HepG2 (cell line): Measurements from ENCODE around the gene RIMKLB. TPM values are rescaled to one million over a fixed set of nuclear protein-coding genes. Genes with fewer than 3 reads are reported as not detected.
"Not testable (repeated sequence)": the region's sequence is repeated elsewhere in the genome, so short reads cannot be mapped to it uniquely, and the experiment has no call there.

Experiments used
- ATAC-seq: fragments of 200-7000 bp; cut with Tn5 transposase; 3 replicates; pipeline ENCODE4 v1.9.1; 2020; ENCODE audit warnings: mild to moderate bottlenecking, moderate library complexity
- BruUV-seq: library from RNA; stranded (reverse); fragments of 400-500 nt; replicated peaks from 2 replicates; lab custom pipeline; 2021; lab: Mats Ljungman, UMichigan
- CTCF ChIA-PET: fragments of 300-600 bp; formaldehyde crosslinking; extraction: SDS; loops from one replicate; lab custom pipeline; 2021; ENCODE audit warnings: low total read pairs, inconsistent platforms, low intra/inter-chr PET ratio; lab: Yijun Ruan, JAX
- POLR2A ChIA-PET: fragments of 350-600 bp; sonication (Branson Sonifier 250); formaldehyde crosslinking; loops from one replicate; lab custom pipeline; 2020; ENCODE audit warnings: antibody characterized with exemption, inconsistent platforms; lab: Yijun Ruan, JAX
- DNase-seq: peaks from one replicate; pipeline ENCODE4 v3.0.0-alpha.2; 2015; ENCODE audit warnings: low spot score
- FAIRE-seq: peaks from 3 replicates; lab custom pipeline; 2011; peaks lifted over from hg19 to GRCh38; lab: Jason Lieb, UNC
- H2AFZ ChIP-seq: one replicate; pipeline ENCODE4 v1.6.1; 2011; ENCODE audit warnings: low read length, inconsistent platforms
- H3K27ac ChIP-seq: fragments of 300-600 bp; 3 replicates; pipeline ENCODE4 v1.8.0; 2011; ENCODE audit warnings: mixed run types, mild to moderate bottlenecking, mixed read lengths, low read length, inconsistent platforms; ENCODE audit not compliant: insufficient read depth; ENCODE audit errors: extremely low read length
- H3K27me3 ChIP-seq, 2 experiments: fragments of 200-600 bp in 1 of 2; 2 replicates in 1 of 2; 3 replicates in 1 of 2; pipeline versions ENCODE4 v1.6.0 to v1.8.0; 2011; ENCODE audit warnings: low read length in 2 of 2, mild to moderate bottlenecking in 2 of 2, moderate library complexity in 2 of 2, inconsistent platforms in 1 of 2; ENCODE audit not compliant: insufficient read depth in 2 of 2, control insufficient read depth in 1 of 2
- H3K36me3 ChIP-seq, 2 experiments: fragments of 200-600 bp in 1 of 2; replicated peaks in 1 of 2; 2 replicates in 1 of 2; 3 replicates in 1 of 2; pipeline versions ENCODE4 v1.5.1 to v1.8.0; 2011; ENCODE audit warnings: low read length in 2 of 2, inconsistent platforms in 1 of 2; ENCODE audit not compliant: insufficient read depth in 2 of 2, control insufficient read depth in 1 of 2
- H3K4me1 ChIP-seq: 2 replicates; pipeline ENCODE4 v1.5.1; 2012; ENCODE audit warnings: low read length, inconsistent platforms; ENCODE audit not compliant: insufficient read depth
- H3K4me2 ChIP-seq: 2 replicates; pipeline ENCODE4 v1.6.0; 2011; ENCODE audit warnings: low read depth, low read length, inconsistent platforms
- H3K4me3 ChIP-seq, 3 experiments: fragments of 200-600 bp in 1 of 3; sonication (generic), shearing (Covaris generic) in 1 of 3; replicated peaks in 1 of 3; 2 replicates each; pipeline ENCODE4 v1.5.1; 2011 to 2016; ENCODE audit warnings: low read length in 3 of 3, inconsistent platforms in 2 of 3, low read depth in 2 of 3, mild to moderate bottlenecking in 2 of 3, control low read depth in 1 of 3, mixed read lengths in 1 of 3; ENCODE audit not compliant: insufficient read depth in 1 of 3
- H3K79me2 ChIP-seq: one replicate; pipeline ENCODE4 v1.6.1; 2011; ENCODE audit warnings: low read length, inconsistent platforms; ENCODE audit not compliant: insufficient read depth
- H3K9ac ChIP-seq: 2 replicates; pipeline ENCODE4 v1.6.0; 2011; ENCODE audit warnings: mild to moderate bottlenecking, low read depth, low read length, inconsistent platforms; ENCODE audit not compliant: insufficient read depth
- H3K9me3 ChIP-seq: 2 replicates; pipeline ENCODE4 v1.5.1; 2012; ENCODE audit warnings: mild to moderate bottlenecking, low read length
- H4K20me1 ChIP-seq: 2 replicates; pipeline ENCODE4 v1.6.0; 2011; ENCODE audit warnings: inconsistent platforms, mild to moderate bottlenecking, low read length, moderate library complexity; ENCODE audit not compliant: insufficient read depth
- AGO2 ChIP-seq: fragments of 200-400 bp; formaldehyde crosslinking; optimal IDR thresholded peaks from 2 replicates; pipeline ENCODE3; 2017; ENCODE audit warnings: mild to moderate bottlenecking, low read depth, low read length, moderate library complexity
- MED1 ChIP-seq: sonication (generic); formaldehyde crosslinking; IDR thresholded peaks from 2 replicates; pipeline ENCODE4 v1.4.0; 2020; ENCODE audit warnings: missing genetic modification reagents
- PITX1 ChIP-seq: sonication (generic); formaldehyde crosslinking; IDR thresholded peaks from 2 replicates; pipeline ENCODE4 v1.5.1; 2020; ENCODE audit warnings: mild to moderate bottlenecking, missing genetic modification reagents
- RXRA ChIP-seq: sonication (generic); formaldehyde crosslinking; IDR thresholded peaks from 2 replicates; pipeline ENCODE4 v1.5.1; 2020; ENCODE audit warnings: missing genetic modification reagents
- ZNF30 ChIP-seq: sonication (generic); formaldehyde crosslinking; IDR thresholded peaks from 2 replicates; pipeline ENCODE4 v1.5.0; 2020; ENCODE audit warnings: mild to moderate bottlenecking, missing genetic modification reagents
- ZNF83 ChIP-seq: sonication (generic); formaldehyde crosslinking; IDR thresholded peaks from 2 replicates; pipeline ENCODE4 v1.4.0; 2020; ENCODE audit warnings: missing genetic modification reagents, mild to moderate bottlenecking, borderline replicate concordance
- ZNF879 ChIP-seq: sonication (generic); formaldehyde crosslinking; IDR thresholded peaks from 2 replicates; pipeline ENCODE4 v1.8.1; 2023; ENCODE audit warnings: missing genetic modification reagents
- WGBS: methylation state at CpG from one replicate; pipeline ENCODE4 v1.1.6; 2017; ENCODE audit warnings: low lambda C conversion rate; 5-methylcytosine and 5-hydroxymethylcytosine counted together
- in situ Hi-C: cut with HindIII; loops from 2 replicates; pipeline ENCODE4 v1.10.0; 2017; ENCODE audit warnings: low pct_unique_long_range_greater_than_20kb; ENCODE audit not compliant: extremely low pct_ligation_motif_present
- intact Hi-C: fragments of 100-400 bp; cut with micrococcal nuclease; formaldehyde crosslinking; loops from one replicate; pipeline ENCODE4 v1.10.0; 2022; ENCODE audit not compliant: unreplicated experiment
- polyA plus RNA-seq, 8 experiments: library from polyadenylated mRNA; depleted of rRNA in 3 of 8; stranded (reverse) in 7 of 8; unstranded in 1 of 8; fragments of >200 nt; fragmentation: Illumina TruSeq in 4 of 8; extraction: Trizol in 4 of 8; gene quantifications; 2 replicates each; pipeline versions ENCODE4 v1.2.1 to v1.2.3, GENCODE V29; 2011 to 2016; ENCODE audit warnings: low read depth in 4 of 8, missing spikeins in 1 of 8, mixed read lengths in 1 of 8; ENCODE audit not compliant: insufficient read depth in 1 of 8
- total RNA-seq, 5 experiments: library from RNA; depleted of rRNA; stranded (reverse); fragments of >200 nt; fragmentation: Illumina TruSeq; extraction: Trizol; gene quantifications; 2 replicates each; pipeline ENCODE4 v1.2.3, GENCODE V29; 2016; ENCODE audit warnings: low read depth in 1 of 5
- TF ChIP-seq, protein P1 (sequence below): sonication (generic); formaldehyde crosslinking; IDR thresholded peaks from 2 replicates; pipeline ENCODE4 v1.8.1; 2023; ENCODE audit warnings: mild to moderate bottlenecking, inconsistent platforms, moderate library complexity, missing genetic modification reagents, borderline replicate concordance
- TF ChIP-seq, protein P2 (sequence below): sonication (generic); formaldehyde crosslinking; IDR thresholded peaks from 2 replicates; pipeline ENCODE4 v1.4.0; 2020; ENCODE audit warnings: missing genetic modification reagents
- TF ChIP-seq, protein P3 (sequence below): IDR thresholded peaks from 2 replicates; pipeline ENCODE4 v1.6.1; 2016; ENCODE audit warnings: missing genetic modification reagents, missing compliant biosample characterization

RIMKLB gene
- total and polyA plus RNA-seq, 2 of the 13 experiments (the other 11 are each of a cell fraction or from before 2014, with no cell fraction given), result 0.33 to 0.40 TPM

DNA sequence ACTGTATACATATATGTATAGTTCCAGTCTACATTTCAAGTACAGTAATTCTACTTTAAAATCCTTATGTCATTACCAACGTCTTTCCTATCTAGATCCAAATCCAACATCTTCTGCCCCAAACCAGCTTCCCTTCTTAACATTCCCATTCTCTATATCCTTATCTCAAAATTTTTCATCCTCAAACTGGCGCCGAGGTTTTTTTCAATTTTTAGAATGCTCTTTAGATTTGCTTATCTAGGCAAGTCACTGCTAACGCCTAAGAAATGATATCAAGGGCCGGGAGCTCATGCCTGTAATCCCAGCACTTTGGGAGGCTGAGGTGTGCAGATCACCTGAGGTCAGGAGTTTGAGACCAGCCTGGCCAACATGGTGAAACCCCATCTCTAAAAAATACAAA is 48.3 kb downstream of the RIMKLB start:
- WGBS, result 33% methylated on average over 5 of the region's 5 CpGs
- no TSS peak for BruUV-seq
- Histone ChIP-seq H3K4me3 (no peak overlapping the region), H3K4me1 (no peaks in the 10 kb centered on the region), H2AFZ (no peak overlapping the region), H3K9ac (no peak overlapping the region), H3K27me3 (no peaks in the 10 kb centered on the region; a peak in 2 of 5 replicates), H3K36me3 (no peaks in the 10 kb centered on the region), H3K79me2 (no peaks in the 10 kb centered on the region), H3K9me3 (no peaks in the 10 kb centered on the region), H3K27ac (no peak overlapping the region), H3K4me2 (no peak overlapping the region)
- intact Hi-C loops, result no loop called here
- in situ Hi-C loops, result no loop called here
- no peak for ATAC-seq
- no peak for DNase-seq
- ChIA-PET CTCF (no interaction called here), POLR2A (no interaction called here)
- no peak for FAIRE-seq
- no peak for TF ChIP-seq PITX1 (CRISPR knock-in tag)
- TF ChIP-seq, protein P1, sequence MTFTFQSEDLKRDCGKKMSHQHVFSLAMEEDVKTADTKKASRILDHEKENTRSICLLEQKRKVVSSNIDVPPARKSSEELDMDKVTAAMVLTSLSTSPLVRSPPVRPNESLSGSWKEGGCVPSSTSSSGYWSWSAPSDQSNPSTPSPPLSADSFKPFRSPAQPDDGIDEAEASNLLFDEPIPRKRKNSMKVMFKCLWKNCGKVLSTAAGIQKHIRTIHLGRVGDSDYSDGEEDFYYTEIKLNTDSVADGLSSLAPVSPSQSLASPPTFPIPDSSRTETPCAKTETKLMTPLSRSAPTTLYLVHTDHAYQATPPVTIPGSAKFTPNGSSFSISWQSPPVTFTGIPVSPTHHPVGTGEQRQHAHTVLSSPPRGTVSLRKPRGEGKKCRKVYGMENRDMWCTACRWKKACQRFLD (CRISPR knock-in tag), result no peak
- TF ChIP-seq ZNF83 (CRISPR knock-in tag), result no peak
- TF ChIP-seq MED1 (CRISPR knock-in tag), result no peak
- TF ChIP-seq ZNF30 (CRISPR knock-in tag), result no peak
- TF ChIP-seq, protein P2, sequence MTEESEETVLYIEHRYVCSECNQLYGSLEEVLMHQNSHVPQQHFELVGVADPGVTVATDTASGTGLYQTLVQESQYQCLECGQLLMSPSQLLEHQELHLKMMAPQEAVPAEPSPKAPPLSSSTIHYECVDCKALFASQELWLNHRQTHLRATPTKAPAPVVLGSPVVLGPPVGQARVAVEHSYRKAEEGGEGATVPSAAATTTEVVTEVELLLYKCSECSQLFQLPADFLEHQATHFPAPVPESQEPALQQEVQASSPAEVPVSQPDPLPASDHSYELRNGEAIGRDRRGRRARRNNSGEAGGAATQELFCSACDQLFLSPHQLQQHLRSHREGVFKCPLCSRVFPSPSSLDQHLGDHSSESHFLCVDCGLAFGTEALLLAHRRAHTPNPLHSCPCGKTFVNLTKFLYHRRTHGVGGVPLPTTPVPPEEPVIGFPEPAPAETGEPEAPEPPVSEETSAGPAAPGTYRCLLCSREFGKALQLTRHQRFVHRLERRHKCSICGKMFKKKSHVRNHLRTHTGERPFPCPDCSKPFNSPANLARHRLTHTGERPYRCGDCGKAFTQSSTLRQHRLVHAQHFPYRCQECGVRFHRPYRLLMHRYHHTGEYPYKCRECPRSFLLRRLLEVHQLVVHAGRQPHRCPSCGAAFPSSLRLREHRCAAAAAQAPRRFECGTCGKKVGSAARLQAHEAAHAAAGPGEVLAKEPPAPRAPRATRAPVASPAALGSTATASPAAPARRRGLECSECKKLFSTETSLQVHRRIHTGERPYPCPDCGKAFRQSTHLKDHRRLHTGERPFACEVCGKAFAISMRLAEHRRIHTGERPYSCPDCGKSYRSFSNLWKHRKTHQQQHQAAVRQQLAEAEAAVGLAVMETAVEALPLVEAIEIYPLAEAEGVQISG, result no peak
- TF ChIP-seq, protein P3, sequence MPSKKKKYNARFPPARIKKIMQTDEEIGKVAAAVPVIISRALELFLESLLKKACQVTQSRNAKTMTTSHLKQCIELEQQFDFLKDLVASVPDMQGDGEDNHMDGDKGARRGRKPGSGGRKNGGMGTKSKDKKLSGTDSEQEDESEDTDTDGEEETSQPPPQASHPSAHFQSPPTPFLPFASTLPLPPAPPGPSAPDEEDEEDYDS (CRISPR knock-in tag), result no peak
- no peak for TF ChIP-seq AGO2
- TF ChIP-seq RXRA (CRISPR knock-in tag), result no peak
- no peak for TF ChIP-seq ZNF879 (CRISPR knock-in tag)
- TF ChIP-seq, all 625 proteins: peak for 0
- no peaks in the 10 kb centered on the region for H4K20me1 ChIP-seq

DNA sequence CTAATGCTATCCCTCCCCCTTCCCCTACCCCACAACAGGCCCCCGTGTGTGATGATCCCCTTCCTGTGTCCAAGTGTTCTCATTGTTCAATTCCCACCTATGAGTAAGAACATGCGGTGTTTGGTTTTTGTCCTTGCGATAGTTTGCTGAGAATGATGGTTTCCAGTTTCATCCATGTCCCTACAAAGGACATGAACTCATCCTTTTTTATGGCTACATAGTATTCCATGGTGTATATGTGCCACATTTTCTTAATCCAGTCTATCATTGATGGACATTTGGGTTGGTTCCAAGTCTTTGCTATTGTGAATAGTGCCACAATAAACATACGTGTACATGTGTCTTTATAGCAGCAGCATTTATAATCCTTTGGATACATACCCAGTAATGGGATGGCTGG is 62.3 kb downstream of the RIMKLB start:
- ATAC-seq, H3K9me3 ChIP-seq, H3K27me3 ChIP-seq, H4K20me1 ChIP-seq, H3K27ac ChIP-seq, intact Hi-C loops, H3K9ac ChIP-seq, POLR2A ChIA-PET, H2AFZ ChIP-seq, H3K4me2 ChIP-seq, H3K4me3 ChIP-seq, H3K79me2 ChIP-seq, FAIRE-seq, DNase-seq, H3K36me3 ChIP-seq, BruUV-seq, in situ Hi-C loops, H3K4me1 ChIP-seq, CTCF ChIA-PET: not testable (repeated sequence)
- 66% methylated on average over 4 of the region's 4 CpGs for WGBS
